DOHH2 (cell line): Measurements from ENCODE around the gene UBFD1.

ENCODE experiments used
- EZH2phosphoT487 ChIP-seq: fragments of 200-600 bp; sonication (generic); IDR thresholded peaks from 2 replicates; pipeline ENCODE4 v1.6.1; 2017; ENCODE audit warnings: borderline replicate concordance, mild to moderate bottlenecking, antibody characterized with exemption, low read length, moderate library complexity, mixed read lengths
- TF ChIP-seq, protein P1 (sequence below): fragments of 200-600 bp; sonication (generic); IDR thresholded peaks from one replicate; pipeline ENCODE4 v1.5.1; 2014; ENCODE audit warnings: antibody characterized with exemption, mild to moderate bottlenecking, low read depth, low read length; ENCODE audit not compliant: poor library complexity, severe bottlenecking

DNA sequence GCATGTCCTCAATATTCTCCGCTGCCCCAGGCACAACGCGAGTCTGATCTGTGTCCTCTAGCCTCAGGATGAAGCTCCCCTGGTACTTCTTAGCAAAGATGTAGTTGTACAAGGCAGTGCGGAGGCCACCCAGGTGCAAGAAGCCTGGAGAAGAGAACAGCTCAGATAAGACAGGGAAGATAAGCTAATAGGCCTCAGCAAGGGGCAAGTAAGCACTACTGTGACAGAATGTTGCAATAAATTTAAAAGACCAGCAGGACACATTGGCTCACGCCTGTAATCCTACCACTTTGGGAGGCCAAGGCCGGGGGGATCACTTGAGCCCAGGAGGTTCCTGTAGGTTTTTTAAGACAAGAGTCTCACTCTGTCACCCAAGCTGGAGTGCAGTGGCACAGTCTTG lies 5.4 kb upstream of the UBFD1 start:
- TF ChIP-seq, protein P1, sequence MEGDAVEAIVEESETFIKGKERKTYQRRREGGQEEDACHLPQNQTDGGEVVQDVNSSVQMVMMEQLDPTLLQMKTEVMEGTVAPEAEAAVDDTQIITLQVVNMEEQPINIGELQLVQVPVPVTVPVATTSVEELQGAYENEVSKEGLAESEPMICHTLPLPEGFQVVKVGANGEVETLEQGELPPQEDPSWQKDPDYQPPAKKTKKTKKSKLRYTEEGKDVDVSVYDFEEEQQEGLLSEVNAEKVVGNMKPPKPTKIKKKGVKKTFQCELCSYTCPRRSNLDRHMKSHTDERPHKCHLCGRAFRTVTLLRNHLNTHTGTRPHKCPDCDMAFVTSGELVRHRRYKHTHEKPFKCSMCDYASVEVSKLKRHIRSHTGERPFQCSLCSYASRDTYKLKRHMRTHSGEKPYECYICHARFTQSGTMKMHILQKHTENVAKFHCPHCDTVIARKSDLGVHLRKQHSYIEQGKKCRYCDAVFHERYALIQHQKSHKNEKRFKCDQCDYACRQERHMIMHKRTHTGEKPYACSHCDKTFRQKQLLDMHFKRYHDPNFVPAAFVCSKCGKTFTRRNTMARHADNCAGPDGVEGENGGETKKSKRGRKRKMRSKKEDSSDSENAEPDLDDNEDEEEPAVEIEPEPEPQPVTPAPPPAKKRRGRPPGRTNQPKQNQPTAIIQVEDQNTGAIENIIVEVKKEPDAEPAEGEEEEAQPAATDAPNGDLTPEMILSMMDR = no peak
- no peak for TF ChIP-seq EZH2phosphoT487
